Fibroblast of villous mesenchyme (primary cell): ENCODE measurements around the gene ST6GALNAC5. TPM values are rescaled to one million over a fixed set of nuclear protein-coding genes. Genes with fewer than 3 reads are reported as not detected.
"Not testable (repeated sequence)": the region's sequence is repeated elsewhere in the genome, so short reads cannot be mapped to it uniquely, and the experiment has no call there.

Experiments
- DNase-seq: peaks from one replicate; pipeline ENCODE4 v3.0.0-alpha.2; 2010; ENCODE audit warnings: low read depth
- H3K4me3 ChIP-seq: 2 replicates; pipeline ENCODE4 v1.5.1; 2011; ENCODE audit warnings: low read depth, mild to moderate bottlenecking, low read length
- CTCF ChIP-seq: IDR thresholded peaks from 2 replicates; pipeline ENCODE4 v1.5.1; 2012; ENCODE audit warnings: low read depth, mild to moderate bottlenecking, low read length; ENCODE audit not compliant: insufficient read depth
- total RNA-seq: library from RNA; depleted of rRNA; stranded (reverse); fragments of >200 nt; gene quantifications from 2 replicates; pipeline ENCODE4 v1.2.3, GENCODE V29; 2012

Gene ST6GALNAC5
- total RNA-seq, 1 donor: 155 TPM

DNA sequence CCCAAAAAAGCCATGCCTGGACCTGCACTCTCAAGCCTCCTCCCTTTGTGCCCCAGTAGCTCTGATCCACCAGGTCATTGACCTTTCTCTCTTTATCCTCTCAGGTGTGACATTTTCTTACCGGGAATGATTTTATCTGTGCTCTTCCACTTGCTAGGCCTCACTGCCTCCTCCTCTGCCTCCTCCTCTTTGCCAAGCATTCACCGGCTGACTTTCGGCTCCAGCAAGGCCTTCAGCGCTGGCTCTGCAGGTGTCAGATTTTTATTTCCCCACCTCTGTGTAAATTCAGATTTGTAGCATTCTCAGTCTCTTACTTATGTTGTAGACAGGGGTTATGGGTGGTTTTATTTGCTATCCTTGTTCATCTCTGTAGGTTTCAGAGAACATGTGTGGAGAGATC, 91.5 kb downstream of the ST6GALNAC5 start:
- no peak overlapping the region for H3K4me3 ChIP-seq
- DNase-seq: no peak
- no peak for TF ChIP-seq CTCF

DNA sequence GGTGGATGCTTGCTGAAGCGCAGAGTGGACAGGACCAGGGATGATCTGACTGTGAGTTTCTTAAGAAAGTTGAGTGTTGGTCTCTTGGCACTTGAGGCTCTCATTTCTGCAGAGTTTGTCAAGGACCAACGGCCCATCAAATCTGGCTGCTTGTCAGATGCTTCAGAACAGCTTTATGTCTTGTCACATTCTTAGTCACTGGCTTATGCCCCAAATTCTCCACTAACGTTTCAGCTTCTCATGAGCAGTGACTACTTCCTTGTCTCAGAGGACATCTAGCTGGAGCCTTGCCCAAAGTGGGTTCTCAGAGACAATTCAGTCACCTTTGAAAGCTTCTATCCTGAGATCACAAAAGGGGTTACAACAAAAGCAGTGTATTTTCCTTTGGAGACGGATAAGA, 92.3 kb downstream of the ST6GALNAC5 start:
- TF ChIP-seq CTCF: no peak
- DNase-seq: no peak
- no peak overlapping the region for H3K4me3 ChIP-seq

GRCh38 chr1:76961181-76961819, 94.0 kb downstream of the ST6GALNAC5 start:
- TF ChIP-seq CTCF: no peak
- DNase-seq: no peak
- H3K4me3 ChIP-seq: no peak overlapping the region

DNA sequence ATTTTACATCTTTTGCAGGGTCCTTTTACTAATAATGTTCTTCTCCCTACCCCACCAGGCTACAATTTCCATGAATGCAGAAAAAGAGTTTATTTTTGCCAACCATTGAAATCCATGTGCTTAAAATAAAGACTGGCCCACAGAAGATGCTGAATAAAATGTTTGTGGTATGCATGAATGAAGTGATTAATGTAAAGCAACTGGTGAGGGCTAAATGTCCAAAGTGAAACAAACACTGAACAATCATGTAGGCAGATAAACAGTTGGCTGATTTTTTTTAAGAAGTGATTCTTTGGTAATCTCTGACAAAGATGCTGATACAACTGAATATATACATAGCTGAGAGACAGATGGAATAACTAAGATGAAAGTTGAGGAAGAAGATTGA, 94.5 kb downstream of the ST6GALNAC5 start:
- no peak for TF ChIP-seq CTCF
- H3K4me3 ChIP-seq: no peak overlapping the region
- no peak for DNase-seq

- DNase-seq, H3K4me3 ChIP-seq: not testable (repeated sequence)
Observed at GRCh38 chr1:76981267-76981666, 114.0 kb downstream of the ST6GALNAC5 start.

DNA sequence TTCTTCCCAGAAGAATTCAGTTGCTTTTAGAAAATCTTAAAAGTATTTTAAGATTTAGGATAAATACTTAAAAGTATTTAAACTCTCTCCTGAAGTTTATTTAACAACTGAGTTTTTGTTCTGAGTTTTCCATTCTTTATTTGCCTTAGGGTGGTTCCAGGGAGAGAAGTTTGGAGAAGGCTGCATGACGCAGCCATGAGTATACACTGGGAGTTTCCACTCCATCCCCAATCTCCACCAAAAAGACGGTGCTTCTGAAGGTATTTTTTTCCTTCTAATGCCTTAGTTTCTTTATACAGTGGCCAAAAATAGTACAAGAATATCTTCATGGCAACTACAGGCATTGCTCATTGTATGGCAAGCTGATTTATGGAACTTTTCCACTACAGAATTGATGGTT, 122.7 kb downstream of the ST6GALNAC5 start:
- no peak overlapping the region for H3K4me3 ChIP-seq
- no peak for TF ChIP-seq CTCF
- no peak for DNase-seq

DNA sequence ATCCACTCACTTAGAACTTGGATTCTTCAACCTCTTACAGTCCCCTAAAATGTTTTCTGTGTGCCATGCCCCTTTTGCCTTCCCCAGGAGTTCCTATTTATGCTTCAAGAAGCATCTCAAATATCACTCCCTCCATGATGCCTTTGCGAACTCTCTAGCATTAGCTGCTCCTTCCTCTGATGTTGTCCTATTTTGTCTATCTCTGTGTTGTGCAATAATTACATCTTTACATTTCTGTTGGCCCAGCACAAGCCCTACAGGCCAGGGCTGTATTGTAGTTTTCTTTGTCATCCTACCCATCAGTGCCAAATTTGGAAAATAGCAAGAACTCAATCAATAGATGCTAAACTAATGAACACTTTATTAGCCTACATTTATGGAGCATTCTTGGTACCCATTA, 125.8 kb downstream of the ST6GALNAC5 start:
- DNase-seq: no peak
- no peak for TF ChIP-seq CTCF
- H3K4me3 ChIP-seq: no peak overlapping the region
